PC-3 (cell line): Measurements from ENCODE around the gene HELQ. TPM values are rescaled to one million over a fixed set of nuclear protein-coding genes. Genes with fewer than 3 reads are reported as not detected.

ENCODE experiments used
- ATAC-seq: fragments of 200-7000 bp; cut with Tn5 transposase; 2 replicates; pipeline ENCODE4 v1.9.1; 2020; ENCODE audit warnings: mild to moderate bottlenecking, moderate library complexity
- BruUV-seq: library from RNA; stranded (reverse); fragments of 400-500 nt; replicated peaks from 2 replicates; lab custom pipeline; 2021; lab: Mats Ljungman, UMichigan
- CTCF ChIA-PET: fragments of 300-600 bp; sonication (Branson Sonifier 250); formaldehyde crosslinking; loops from one replicate; lab custom pipeline; 2022; ENCODE audit warnings: antibody characterized with exemption; lab: Charles Lee
- POLR2A ChIA-PET: fragments of 300-600 bp; sonication (Branson Sonifier 250); formaldehyde crosslinking; loops from one replicate; lab custom pipeline; 2022; ENCODE audit warnings: antibody characterized with exemption; ENCODE audit not compliant: unreplicated experiment; lab: Charles Lee
- DNase-seq: peaks from one replicate; pipeline ENCODE4 v3.0.0-alpha.2; 2015
- H2AFZ ChIP-seq: fragments of 300-600 bp; sonication (generic); 2 replicates; pipeline ENCODE4 v1.6.0; 2016; ENCODE audit warnings: antibody characterized with exemption, low read length
- H3F3A ChIP-seq: fragments of 300-600 bp; sonication (generic); one replicate; pipeline ENCODE4 v1.6.0; 2017; ENCODE audit warnings: antibody characterized with exemption, low read length, control low read depth, mild to moderate bottlenecking; ENCODE audit not compliant: unreplicated experiment
- H3K27ac ChIP-seq: fragments of 300-600 bp; sonication (generic); 2 replicates; pipeline ENCODE4 v1.5.1; 2016; ENCODE audit warnings: mild to moderate bottlenecking, low read length
- H3K27me3 ChIP-seq: fragments of 300-600 bp; sonication (generic); 2 replicates; pipeline ENCODE4 v1.6.1; 2016; ENCODE audit warnings: low read length, mixed read lengths
- H3K36me3 ChIP-seq: fragments of 300-600 bp; sonication (generic); 2 replicates; pipeline ENCODE4 v1.6.1; 2016; ENCODE audit warnings: low read depth, mixed run types, low read length, mixed read lengths
- H3K4me1 ChIP-seq: fragments of 300-600 bp; sonication (generic); 2 replicates; pipeline ENCODE4 v1.5.1; 2016; ENCODE audit warnings: low read length; ENCODE audit not compliant: insufficient read depth
- H3K4me2 ChIP-seq: fragments of 300-600 bp; sonication (generic); 2 replicates; pipeline ENCODE4 v1.6.0; 2016; ENCODE audit warnings: low read length
- H3K4me3 ChIP-seq: fragments of 300-600 bp; sonication (generic); 2 replicates; pipeline ENCODE4 v1.5.1; 2016; ENCODE audit warnings: mild to moderate bottlenecking, low read length, mixed read lengths
- H3K79me2 ChIP-seq: fragments of 300-600 bp; sonication (generic); 2 replicates; pipeline ENCODE4 v1.6.1; 2017; ENCODE audit warnings: low read length, mixed read lengths
- H3K9ac ChIP-seq: fragments of 300-600 bp; sonication (generic); 2 replicates; pipeline ENCODE4 v1.6.0; 2016; ENCODE audit warnings: mild to moderate bottlenecking, low read length
- H3K9me2 ChIP-seq: fragments of 300-600 bp; sonication (generic); replicated peaks from 2 replicates; pipeline ENCODE4 v1.6.1; 2016; ENCODE audit warnings: mixed run types, low read length, mixed read lengths
- H3K9me3 ChIP-seq: fragments of 300-600 bp; sonication (generic); 2 replicates; pipeline ENCODE4 v1.6.1; 2016; ENCODE audit warnings: low read length, mixed read lengths
- H4K20me1 ChIP-seq: fragments of 300-600 bp; sonication (generic); 2 replicates; pipeline ENCODE4 v1.6.1; 2016; ENCODE audit warnings: low read length, mixed read lengths
- EZH2 ChIP-seq: fragments of 300-600 bp; sonication (generic); IDR thresholded peaks from one replicate; pipeline ENCODE4 v1.6.1; 2017; ENCODE audit warnings: antibody characterized with exemption, mild to moderate bottlenecking, low read length; ENCODE audit not compliant: unreplicated experiment
- EZH2phosphoT487 ChIP-seq: fragments of 300-600 bp; sonication (generic); IDR thresholded peaks from 2 replicates; pipeline ENCODE4 v1.6.1; 2018; ENCODE audit warnings: mild to moderate bottlenecking, antibody characterized with exemption, low read length, borderline replicate concordance
- intact Hi-C: fragments of 100-400 bp; cut with micrococcal nuclease; formaldehyde crosslinking; loops from 2 replicates; pipeline ENCODE4 v1.9.0; 2023
- total RNA-seq: library from RNA; depleted of rRNA; stranded (reverse); fragments of >200 nt; gene quantifications from 2 replicates; pipeline ENCODE4 v1.2.3, GENCODE V29; 2014
- TF ChIP-seq, protein P1 (sequence below): fragments of 300-600 bp; sonication (generic); conservative IDR thresholded peaks from 2 replicates; pipeline ENCODE4 v1.5.1; 2017; ENCODE audit warnings: antibody characterized with exemption, low read depth, mild to moderate bottlenecking, low read length

The HELQ gene
- total RNA-seq, 1 experiment from 2014 or later: 7.3 TPM

DNA sequence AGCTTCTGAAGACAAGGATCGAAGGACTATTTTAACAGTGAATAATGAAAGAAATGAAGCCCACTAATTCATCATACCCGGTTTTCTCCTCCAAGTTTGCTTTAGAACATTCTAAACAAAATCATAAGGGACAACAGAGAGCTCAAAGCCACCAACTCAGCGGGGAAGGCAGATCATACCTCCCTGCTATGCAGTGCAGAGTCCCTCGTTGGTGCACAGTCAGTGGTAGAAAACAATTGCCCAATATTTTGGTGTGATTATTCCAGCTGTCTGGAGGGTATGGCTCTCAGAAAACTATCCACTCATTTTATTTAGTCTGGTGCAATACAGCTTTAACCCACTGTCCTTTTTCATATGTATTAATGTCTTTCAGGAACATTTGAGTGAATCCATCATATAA is 61.7 kb downstream of the HELQ start:
- Histone ChIP-seq H3K9me2 (no peaks in the 10 kb centered on the region), H2AFZ (no peak overlapping the region), H4K20me1 (no peaks in the 10 kb centered on the region), H3K36me3 (no peaks in the 10 kb centered on the region), H3K4me2 (no peak overlapping the region), H3K4me1 (no peaks in the 10 kb centered on the region), H3K27me3 (no peaks in the 10 kb centered on the region), H3K9me3 (no peaks in the 10 kb centered on the region), H3K27ac (no peak overlapping the region), H3F3A (no peaks in the 10 kb centered on the region), H3K79me2 (no peaks in the 10 kb centered on the region), H3K9ac (no peak overlapping the region), H3K4me3 (no peak overlapping the region)
- CTCF ChIA-PET: no interaction called here
- intact Hi-C loops: no loop called here
- POLR2A ChIA-PET: no interaction called here
- TF ChIP-seq EZH2: no peak
- no peak for TF ChIP-seq EZH2phosphoT487
- TF ChIP-seq, protein P1, sequence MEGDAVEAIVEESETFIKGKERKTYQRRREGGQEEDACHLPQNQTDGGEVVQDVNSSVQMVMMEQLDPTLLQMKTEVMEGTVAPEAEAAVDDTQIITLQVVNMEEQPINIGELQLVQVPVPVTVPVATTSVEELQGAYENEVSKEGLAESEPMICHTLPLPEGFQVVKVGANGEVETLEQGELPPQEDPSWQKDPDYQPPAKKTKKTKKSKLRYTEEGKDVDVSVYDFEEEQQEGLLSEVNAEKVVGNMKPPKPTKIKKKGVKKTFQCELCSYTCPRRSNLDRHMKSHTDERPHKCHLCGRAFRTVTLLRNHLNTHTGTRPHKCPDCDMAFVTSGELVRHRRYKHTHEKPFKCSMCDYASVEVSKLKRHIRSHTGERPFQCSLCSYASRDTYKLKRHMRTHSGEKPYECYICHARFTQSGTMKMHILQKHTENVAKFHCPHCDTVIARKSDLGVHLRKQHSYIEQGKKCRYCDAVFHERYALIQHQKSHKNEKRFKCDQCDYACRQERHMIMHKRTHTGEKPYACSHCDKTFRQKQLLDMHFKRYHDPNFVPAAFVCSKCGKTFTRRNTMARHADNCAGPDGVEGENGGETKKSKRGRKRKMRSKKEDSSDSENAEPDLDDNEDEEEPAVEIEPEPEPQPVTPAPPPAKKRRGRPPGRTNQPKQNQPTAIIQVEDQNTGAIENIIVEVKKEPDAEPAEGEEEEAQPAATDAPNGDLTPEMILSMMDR: no peak
- no peak for ATAC-seq
- no peak for DNase-seq
- BruUV-seq: no TSS peak

DNA sequence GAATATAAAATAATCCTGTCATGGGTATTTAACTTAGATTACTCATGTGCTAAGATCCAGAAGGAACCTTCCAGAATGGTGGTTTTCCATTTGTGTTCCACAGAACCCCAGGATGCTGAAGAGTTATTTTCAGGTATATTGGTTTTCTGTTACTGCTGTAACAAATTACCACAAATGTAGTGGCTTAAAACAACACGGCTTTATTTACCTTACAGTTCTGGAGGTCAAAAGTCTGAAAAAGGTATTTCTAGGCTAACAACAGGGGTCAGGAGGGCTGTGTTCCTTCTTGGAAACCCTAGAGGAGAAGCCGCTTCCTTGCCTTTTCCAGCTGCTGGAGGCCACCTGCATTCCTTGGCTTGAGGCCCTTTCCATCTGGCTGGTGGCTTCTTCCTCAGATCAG is 63.1 kb downstream of the HELQ start:
- CTCF ChIA-PET: no interaction called here

DNA sequence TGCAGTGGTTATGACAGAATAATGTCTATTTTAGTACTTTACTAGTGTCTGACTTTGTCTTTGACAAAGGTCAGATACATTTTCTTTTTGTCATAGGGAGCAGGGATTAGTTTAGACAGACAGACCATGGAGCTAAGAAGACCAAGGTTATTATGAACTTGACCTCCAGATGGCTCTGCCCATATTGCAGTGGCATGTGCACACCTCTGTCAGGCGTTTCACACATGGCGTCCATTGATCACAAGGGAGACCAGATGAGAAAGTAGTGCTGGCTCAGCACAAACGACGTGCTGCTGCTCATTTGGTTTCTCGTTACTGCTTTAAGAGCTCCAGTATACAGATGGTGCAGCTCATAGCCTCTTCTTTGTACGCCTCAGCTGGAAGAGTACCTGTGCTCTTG is 64.7 kb downstream of the HELQ start:
- Histone ChIP-seq H3K4me1 (peaks cover 9% of the 10 kb centered on the region), H3K9ac (no peak overlapping the region)
- CTCF ChIA-PET: no interaction called here

More for the DNA sequence above, 63.1 kb downstream of the HELQ start:
- Histone ChIP-seq H3K9me3 (no peaks in the 10 kb centered on the region), H3K4me1 (peaks cover 1% of the 10 kb centered on the region; the same call in 1 of the 2 replicates), H3K9ac (no peak overlapping the region), H4K20me1 (no peaks in the 10 kb centered on the region), H3K27ac (no peak overlapping the region), H3F3A (no peaks in the 10 kb centered on the region), H3K9me2 (no peaks in the 10 kb centered on the region), H3K79me2 (no peaks in the 10 kb centered on the region), H3K4me2 (no peak overlapping the region), H3K4me3 (no peak overlapping the region), H3K36me3 (no peaks in the 10 kb centered on the region), H2AFZ (no peak overlapping the region), H3K27me3 (no peaks in the 10 kb centered on the region)
- TF ChIP-seq, protein P1: no peak
- no peak for TF ChIP-seq EZH2phosphoT487
- no peak for TF ChIP-seq EZH2
- intact Hi-C loops: no loop called here
- DNase-seq (no peak), ATAC-seq (no peak)
- BruUV-seq: no TSS peak
- POLR2A ChIA-PET: no interaction called here

More for the DNA sequence above, 64.7 kb downstream of the HELQ start:
- BruUV-seq: no TSS peak
- TF ChIP-seq EZH2 (no peak), EZH2phosphoT487 (no peak)
- TF ChIP-seq, protein P1: no peak
- POLR2A ChIA-PET: no interaction called here
- Histone ChIP-seq H3K36me3 (no peaks in the 10 kb centered on the region), H4K20me1 (no peaks in the 10 kb centered on the region), H3K79me2 (no peaks in the 10 kb centered on the region), H3F3A (no peaks in the 10 kb centered on the region), H2AFZ (no peak overlapping the region), H3K27ac (no peak overlapping the region), H3K4me3 (no peak overlapping the region), H3K4me2 (no peak overlapping the region), H3K9me3 (no peaks in the 10 kb centered on the region), H3K9me2 (no peaks in the 10 kb centered on the region), H3K27me3 (no peaks in the 10 kb centered on the region)
- DNase-seq (no peak), ATAC-seq (no peak)
- intact Hi-C loops: no loop called here
